Measurements from ENCODE around the gene FAF1. TPM values are rescaled to one million over a fixed set of nuclear protein-coding genes. Genes with fewer than 3 reads are reported as not detected.

FAF1 gene
- total RNA-seq, 2 experiments from 2014 or later = 42.3 to 114 TPM

DNA sequence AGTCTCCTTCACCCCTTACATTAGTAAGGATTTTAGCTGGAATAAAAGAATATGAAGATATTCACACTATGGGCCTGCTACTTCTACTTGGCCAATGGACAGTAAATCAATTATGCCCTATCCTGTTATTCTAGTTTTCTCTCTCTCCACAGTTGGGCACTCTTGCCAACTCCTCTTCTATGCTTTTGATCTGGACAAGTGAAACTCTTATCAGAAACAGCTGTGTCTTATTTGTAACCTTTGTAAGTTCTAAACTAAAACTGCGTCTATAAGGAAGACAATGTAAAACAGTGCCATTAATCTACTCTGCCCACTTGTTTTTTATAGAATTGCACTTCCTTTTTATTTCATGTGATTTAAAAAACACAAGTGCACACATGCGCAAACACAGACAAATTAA lies 292.8 kb downstream of the FAF1 start:
- TF ChIP-seq, protein P1, sequence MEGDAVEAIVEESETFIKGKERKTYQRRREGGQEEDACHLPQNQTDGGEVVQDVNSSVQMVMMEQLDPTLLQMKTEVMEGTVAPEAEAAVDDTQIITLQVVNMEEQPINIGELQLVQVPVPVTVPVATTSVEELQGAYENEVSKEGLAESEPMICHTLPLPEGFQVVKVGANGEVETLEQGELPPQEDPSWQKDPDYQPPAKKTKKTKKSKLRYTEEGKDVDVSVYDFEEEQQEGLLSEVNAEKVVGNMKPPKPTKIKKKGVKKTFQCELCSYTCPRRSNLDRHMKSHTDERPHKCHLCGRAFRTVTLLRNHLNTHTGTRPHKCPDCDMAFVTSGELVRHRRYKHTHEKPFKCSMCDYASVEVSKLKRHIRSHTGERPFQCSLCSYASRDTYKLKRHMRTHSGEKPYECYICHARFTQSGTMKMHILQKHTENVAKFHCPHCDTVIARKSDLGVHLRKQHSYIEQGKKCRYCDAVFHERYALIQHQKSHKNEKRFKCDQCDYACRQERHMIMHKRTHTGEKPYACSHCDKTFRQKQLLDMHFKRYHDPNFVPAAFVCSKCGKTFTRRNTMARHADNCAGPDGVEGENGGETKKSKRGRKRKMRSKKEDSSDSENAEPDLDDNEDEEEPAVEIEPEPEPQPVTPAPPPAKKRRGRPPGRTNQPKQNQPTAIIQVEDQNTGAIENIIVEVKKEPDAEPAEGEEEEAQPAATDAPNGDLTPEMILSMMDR (conservative IDR thresholded peaks at IDR 0.05; ENCODE audit: low read length) = no peak
- Histone ChIP-seq H2AFZ (ENCODE audit: low read length) (no peak overlapping the region), H3K9me2 (ENCODE audit: insufficient read depth, low read length) (no peaks in the 10 kb centered on the region), H3K36me3 (ENCODE audit: insufficient read depth, low read length) (no peaks in the 10 kb centered on the region), H4K20me1 (ENCODE audit: insufficient read depth, low read length) (no peaks in the 10 kb centered on the region), H3K4me1 (ENCODE audit: insufficient read depth, low read length, poor library complexity, severe bottlenecking) (peaks cover 14% of the 10 kb centered on the region), H3K4me3 (ENCODE audit: low read depth, low read length, poor library complexity, severe bottlenecking) (no peak overlapping the region), H3K9me3 (ENCODE audit: low read length) (no peaks in the 10 kb centered on the region), H3K27ac (ENCODE audit: low read depth, low read length, poor library complexity, severe bottlenecking) (no peak overlapping the region), H3K4me2 (ENCODE audit: low read length) (no peak overlapping the region), H3K79me2 (ENCODE audit: insufficient read depth, low read depth, low read length) (no peaks in the 10 kb centered on the region)
- no TSS peak for BruUV-seq (replicated peaks)
- intact Hi-C loops (cut with micrococcal nuclease; ENCODE audit: unreplicated experiment) = no loop called here
- peak; percentile 8 for DNase-seq (ENCODE audit: low spot score)
- ChIA-PET CTCF (ENCODE audit: unreplicated experiment) (no interaction called here), POLR2A (interaction anchor here (0.5 to 1.5 kb wide), 5 partner anchors 14 to 486 kb away, joined by 3 to 4 read pairs (median 3); no protein-coding TSS in a partner anchor)

DNA sequence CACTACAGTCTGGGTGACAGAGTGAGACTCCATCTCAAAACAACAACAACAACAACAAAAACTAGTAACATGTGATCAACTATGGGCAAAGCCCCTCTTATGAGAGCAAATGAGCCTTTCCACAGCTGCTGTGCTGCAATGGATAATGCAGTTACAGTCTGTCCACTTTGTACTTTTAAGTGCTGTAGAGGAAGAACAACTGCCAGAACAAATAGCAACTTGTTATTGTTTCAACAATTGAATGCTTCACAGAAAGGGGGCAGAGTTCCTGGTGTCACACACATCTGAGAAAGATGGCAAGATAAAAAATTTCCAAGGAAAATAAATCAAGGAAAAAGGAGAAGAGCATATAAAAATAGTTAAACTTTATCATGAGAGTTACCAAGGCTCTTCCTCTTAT lies 293.2 kb downstream of the FAF1 start:
- H3K9me2 ChIP-seq (ENCODE audit: insufficient read depth, low read length) = no peaks in the 10 kb centered on the region
- TF ChIP-seq, protein P1 (conservative IDR thresholded peaks at IDR 0.05; ENCODE audit: low read length) = 0 out of 2 replicates have a peak, but pooled peaks have one; percentile 8
- no peak for TF ChIP-seq EZH2phosphoT487 (IDR thresholded peaks at IDR 0.05; ENCODE audit: borderline replicate concordance, low read depth, low read length)
- no peaks in the 10 kb centered on the region for H3K36me3 ChIP-seq (ENCODE audit: insufficient read depth, low read length)
- no peaks in the 10 kb centered on the region for H3K9me3 ChIP-seq (ENCODE audit: low read length)
- no peak overlapping the region for H3K4me3 ChIP-seq (ENCODE audit: low read depth, low read length, poor library complexity, severe bottlenecking)
- no peak overlapping the region for H3K4me2 ChIP-seq (ENCODE audit: low read length)
- CTCF ChIA-PET (ENCODE audit: unreplicated experiment) = no interaction called here
- POLR2A ChIA-PET = interaction anchor here (0.6 to 0.7 kb wide), 2 partner anchors 428 to 486 kb away, joined by 3 read pairs; no protein-coding TSS in a partner anchor
- no peak for DNase-seq (ENCODE audit: low spot score)
- peaks cover 14% of the 10 kb centered on the region for H3K4me1 ChIP-seq (ENCODE audit: insufficient read depth, low read length, poor library complexity, severe bottlenecking)
- no peak overlapping the region for H3K27ac ChIP-seq (ENCODE audit: low read depth, low read length, poor library complexity, severe bottlenecking)
- no peaks in the 10 kb centered on the region for H4K20me1 ChIP-seq (ENCODE audit: insufficient read depth, low read length)
- no peaks in the 10 kb centered on the region for H3K79me2 ChIP-seq (ENCODE audit: insufficient read depth, low read depth, low read length)
- intact Hi-C loops (cut with micrococcal nuclease; ENCODE audit: unreplicated experiment) = no loop called here
- no peak overlapping the region for H2AFZ ChIP-seq (ENCODE audit: low read length)
- BruUV-seq (replicated peaks) = no TSS peak

DNA sequence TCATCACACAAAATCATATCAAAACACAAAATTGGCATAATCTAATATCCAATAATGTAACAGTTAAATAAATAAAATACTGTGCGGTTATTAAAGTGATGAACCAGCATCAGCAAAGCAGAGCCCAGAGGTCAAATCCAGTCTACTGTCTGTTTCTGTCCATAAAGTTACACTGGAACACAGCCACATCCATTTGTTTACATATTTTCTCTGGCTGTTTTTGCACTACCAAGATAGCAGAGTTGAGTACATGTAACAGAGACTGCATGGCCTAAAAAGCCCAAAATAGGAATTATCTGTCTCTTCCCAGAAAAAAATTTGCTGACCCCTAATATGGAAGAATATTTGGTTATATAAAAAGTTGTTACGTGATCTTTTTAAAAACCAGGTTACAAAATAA lies 294.7 kb downstream of the FAF1 start:
- ChIA-PET CTCF (ENCODE audit: unreplicated experiment) (no interaction called here), POLR2A (no interaction called here)
- no peak for DNase-seq (ENCODE audit: low spot score)
- Histone ChIP-seq H3K27ac (ENCODE audit: low read depth, low read length, poor library complexity, severe bottlenecking) (no peak overlapping the region), H3K36me3 (ENCODE audit: insufficient read depth, low read length) (no peaks in the 10 kb centered on the region), H3K79me2 (ENCODE audit: insufficient read depth, low read depth, low read length) (no peaks in the 10 kb centered on the region), H3K9me3 (ENCODE audit: low read length) (no peaks in the 10 kb centered on the region), H3K4me1 (ENCODE audit: insufficient read depth, low read length, poor library complexity, severe bottlenecking) (peaks cover 14% of the 10 kb centered on the region), H3K4me3 (ENCODE audit: low read depth, low read length, poor library complexity, severe bottlenecking) (no peak overlapping the region), H2AFZ (ENCODE audit: low read length) (no peak overlapping the region), H4K20me1 (ENCODE audit: insufficient read depth, low read length) (no peaks in the 10 kb centered on the region), H3K9me2 (ENCODE audit: insufficient read depth, low read length) (no peaks in the 10 kb centered on the region), H3K4me2 (ENCODE audit: low read length) (no peak overlapping the region)
- intact Hi-C loops (cut with micrococcal nuclease; ENCODE audit: unreplicated experiment) = no loop called here
- no TSS peak for BruUV-seq (replicated peaks)
- TF ChIP-seq EZH2phosphoT487 (IDR thresholded peaks at IDR 0.05; ENCODE audit: borderline replicate concordance, low read depth, low read length) = no peak
- TF ChIP-seq, protein P1 (conservative IDR thresholded peaks at IDR 0.05; ENCODE audit: low read length) = no peak

All from OCI-LY7 (cell line).